PC-3 (cell line): ENCODE results near the gene FBXL7.

Source experiments
- CTCF ChIP-seq: fragments of 300-600 bp; sonication (generic); conservative IDR thresholded peaks from 2 replicates; pipeline ENCODE4 v1.5.1; 2017; ENCODE audit warnings: antibody characterized with exemption, low read depth, mild to moderate bottlenecking, low read length
- EZH2 ChIP-seq: fragments of 300-600 bp; sonication (generic); IDR thresholded peaks from one replicate; pipeline ENCODE4 v1.6.1; 2017; ENCODE audit warnings: antibody characterized with exemption, mild to moderate bottlenecking, low read length; ENCODE audit not compliant: unreplicated experiment
- EZH2phosphoT487 ChIP-seq: fragments of 300-600 bp; sonication (generic); IDR thresholded peaks from 2 replicates; pipeline ENCODE4 v1.6.1; 2018; ENCODE audit warnings: mild to moderate bottlenecking, antibody characterized with exemption, low read length, borderline replicate concordance

GRCh38 chr5:15748266-15748665 is 248.3 kb downstream of the FBXL7 start:
- TF ChIP-seq CTCF = no peak
- TF ChIP-seq EZH2 = no peak
- no peak for TF ChIP-seq EZH2phosphoT487
